Measurements from ENCODE around the gene NTRK2.

- TF ChIP-seq CTCF (IDR thresholded peaks at IDR 0.05) (no peak), POLR2AphosphoS5 (IDR thresholded peaks at IDR 0.05; ENCODE audit: insufficient read depth in 1 of 2, low read depth in 1 of 2) (no peak)
Measured at GRCh38 chr9:84974258-84974657, 304.7 kb downstream of the NTRK2 start.

All from vagina (tissue), 2 donors.